ENCODE measurements around the gene ATP2C1. TPM values are rescaled to one million over a fixed set of nuclear protein-coding genes. Genes with fewer than 3 reads are reported as not detected.
"Not testable (repeated sequence)": the region's sequence is repeated elsewhere in the genome, so short reads cannot be mapped to it uniquely, and the experiment has no call there.

Gene ATP2C1, protein sequence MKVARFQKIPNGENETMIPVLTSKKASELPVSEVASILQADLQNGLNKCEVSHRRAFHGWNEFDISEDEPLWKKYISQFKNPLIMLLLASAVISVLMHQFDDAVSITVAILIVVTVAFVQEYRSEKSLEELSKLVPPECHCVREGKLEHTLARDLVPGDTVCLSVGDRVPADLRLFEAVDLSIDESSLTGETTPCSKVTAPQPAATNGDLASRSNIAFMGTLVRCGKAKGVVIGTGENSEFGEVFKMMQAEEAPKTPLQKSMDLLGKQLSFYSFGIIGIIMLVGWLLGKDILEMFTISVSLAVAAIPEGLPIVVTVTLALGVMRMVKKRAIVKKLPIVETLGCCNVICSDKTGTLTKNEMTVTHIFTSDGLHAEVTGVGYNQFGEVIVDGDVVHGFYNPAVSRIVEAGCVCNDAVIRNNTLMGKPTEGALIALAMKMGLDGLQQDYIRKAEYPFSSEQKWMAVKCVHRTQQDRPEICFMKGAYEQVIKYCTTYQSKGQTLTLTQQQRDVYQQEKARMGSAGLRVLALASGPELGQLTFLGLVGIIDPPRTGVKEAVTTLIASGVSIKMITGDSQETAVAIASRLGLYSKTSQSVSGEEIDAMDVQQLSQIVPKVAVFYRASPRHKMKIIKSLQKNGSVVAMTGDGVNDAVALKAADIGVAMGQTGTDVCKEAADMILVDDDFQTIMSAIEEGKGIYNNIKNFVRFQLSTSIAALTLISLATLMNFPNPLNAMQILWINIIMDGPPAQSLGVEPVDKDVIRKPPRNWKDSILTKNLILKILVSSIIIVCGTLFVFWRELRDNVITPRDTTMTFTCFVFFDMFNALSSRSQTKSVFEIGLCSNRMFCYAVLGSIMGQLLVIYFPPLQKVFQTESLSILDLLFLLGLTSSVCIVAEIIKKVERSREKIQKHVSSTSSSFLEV
- 10 to 100 TPM; 48.8 to 53.2 TPM for total RNA-seq

DNA sequence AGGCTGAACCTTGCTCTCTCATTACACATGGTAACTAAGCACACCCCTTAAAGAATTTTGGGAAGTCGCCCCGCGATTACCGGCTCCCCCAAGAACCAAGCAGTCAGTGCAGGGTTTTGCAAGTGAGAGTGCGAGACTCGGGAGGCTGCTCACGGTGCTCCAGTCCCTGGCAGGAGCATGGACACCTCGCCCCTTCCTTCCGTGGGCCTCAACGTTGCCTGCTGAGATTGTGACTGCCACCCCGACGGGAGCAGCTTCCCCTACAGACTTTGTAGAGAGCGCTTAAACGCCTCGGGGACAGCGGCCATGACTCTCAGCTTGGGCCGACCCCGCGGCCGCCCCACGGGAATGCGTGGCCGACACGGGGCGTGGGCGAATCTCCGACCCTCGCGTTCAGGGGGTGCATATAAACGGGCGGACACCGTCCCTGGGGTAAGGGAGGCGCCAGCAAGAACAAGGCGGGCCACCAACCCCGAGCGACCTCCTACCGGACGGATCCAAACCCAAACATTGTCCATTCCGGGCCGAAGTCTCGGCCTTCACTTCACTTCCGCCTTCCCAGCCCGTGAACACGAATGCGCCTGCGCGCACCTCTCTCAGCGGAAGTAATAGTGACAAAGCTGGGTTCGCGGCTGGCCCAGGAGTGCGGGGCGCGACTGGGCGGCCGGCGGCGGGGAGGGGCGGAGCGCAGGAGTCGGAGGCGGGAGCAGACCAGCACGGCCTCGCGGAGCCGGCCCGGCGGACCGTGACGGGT, at the start of gene ATP2C1:
TSS of gene ATP2C1 (plus strand) at position 709 of the 754 bp plus-strand sequence. CDS start 686 bp downstream, outside the sequence.
- DNase-seq, result peak; percentile 93

DNA sequence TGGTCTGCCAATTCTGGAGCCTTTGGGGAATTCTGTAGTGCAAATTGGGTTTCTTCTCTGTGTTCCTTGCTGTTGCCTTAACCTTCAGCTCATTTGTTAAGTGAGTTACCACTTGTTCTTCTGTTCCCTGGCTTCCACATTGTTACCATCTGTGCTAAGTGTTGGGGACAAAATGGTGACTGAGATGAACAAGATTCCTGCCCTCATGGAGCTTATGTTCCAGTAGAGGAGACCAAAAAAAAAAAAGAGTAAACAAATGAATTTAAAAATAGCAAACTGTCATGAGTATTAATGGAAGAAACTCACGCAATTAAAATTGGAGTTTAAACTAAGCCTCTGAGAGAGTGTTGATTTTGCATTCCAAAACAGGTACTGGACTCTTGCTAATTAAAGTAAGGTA, 49.4 kb upstream of the ATP2C1 start:
- Mint-ChIP-seq H3K27ac (no peak overlapping the region), H3K4me3 (no peak overlapping the region), H3K9me3 (no peaks in the 10 kb centered on the region), H3K27me3 (peaks cover 15% of the 10 kb centered on the region), H3K36me3 (no peaks in the 10 kb centered on the region), H3K4me1 (peaks cover 10% of the 10 kb centered on the region)
- DNase-seq, result no peak

More for the DNA sequence above, at the start of gene ATP2C1:
- Mint-ChIP-seq H3K27me3 (no peaks in the 10 kb centered on the region), H3K4me1 (peaks cover 36% of the 10 kb centered on the region), H3K9me3 (no peaks in the 10 kb centered on the region), H3K27ac (peak within 1 kb of the TSS; percentile 97), H3K36me3 (peaks cover 4% of the 10 kb centered on the region), H3K4me3 (peak within 1 kb of the TSS; percentile 94)

DNA sequence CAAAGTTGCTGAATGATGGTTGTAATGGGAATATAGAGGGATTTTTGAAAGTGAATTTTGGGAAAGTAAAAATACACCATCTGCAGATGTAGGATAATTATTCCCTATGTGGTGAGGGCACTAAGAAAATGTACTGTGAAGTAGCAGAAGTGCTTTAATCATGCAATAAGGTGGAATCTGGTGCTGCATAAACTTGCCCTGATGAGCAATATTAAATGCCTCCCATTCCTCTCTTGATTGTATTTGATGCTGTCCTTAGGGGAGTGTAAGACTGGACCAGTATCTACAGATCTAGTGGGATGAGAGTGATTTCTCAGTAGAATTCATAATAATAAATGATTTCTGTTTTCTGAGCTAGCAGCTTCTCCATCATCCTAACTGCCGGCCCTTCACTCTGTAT, 47.7 kb upstream of the ATP2C1 start:
- H3K27me3 Mint-ChIP-seq, result peaks cover 19% of the 10 kb centered on the region
- no peaks in the 10 kb centered on the region for H3K9me3 Mint-ChIP-seq
- DNase-seq, result no peak
- H3K36me3 Mint-ChIP-seq, result no peaks in the 10 kb centered on the region
- H3K4me3 Mint-ChIP-seq, result no peak overlapping the region
- H3K4me1 Mint-ChIP-seq, result peaks cover 25% of the 10 kb centered on the region
- H3K27ac Mint-ChIP-seq, result no peak overlapping the region

DNA sequence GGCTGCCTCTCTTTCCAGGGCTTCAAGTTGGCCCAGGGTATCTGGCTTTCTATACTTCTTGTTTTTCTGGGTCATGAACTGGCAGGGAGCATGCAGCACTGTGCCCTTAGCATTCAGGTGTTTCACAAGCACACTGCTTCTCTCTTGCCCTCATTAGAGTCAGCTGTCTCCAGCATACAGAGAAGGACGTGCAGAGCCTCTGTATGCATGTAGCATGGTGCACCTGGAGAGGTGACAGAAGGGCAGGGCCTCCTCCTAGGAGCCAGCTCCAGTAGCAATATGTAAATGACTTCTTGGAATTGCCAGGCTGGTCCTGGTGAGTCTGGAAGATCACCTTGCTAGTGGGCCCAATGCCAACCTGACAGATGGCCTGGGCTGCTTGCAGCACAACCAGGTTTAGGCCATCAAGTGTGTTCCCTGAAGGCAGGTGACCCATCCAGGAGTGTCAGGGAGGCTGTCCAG, 44.8 kb upstream of the ATP2C1 start:
- no peaks in the 10 kb centered on the region for H3K36me3 Mint-ChIP-seq
- H3K4me3 Mint-ChIP-seq, result no peak overlapping the region
- H3K27me3 Mint-ChIP-seq, result peaks cover 26% of the 10 kb centered on the region
- H3K9me3 Mint-ChIP-seq, result no peaks in the 10 kb centered on the region
- peak overlapping the region; percentile 68 for H3K27ac Mint-ChIP-seq
- peaks cover 40% of the 10 kb centered on the region for H3K4me1 Mint-ChIP-seq
- DNase-seq, result no peak

DNA sequence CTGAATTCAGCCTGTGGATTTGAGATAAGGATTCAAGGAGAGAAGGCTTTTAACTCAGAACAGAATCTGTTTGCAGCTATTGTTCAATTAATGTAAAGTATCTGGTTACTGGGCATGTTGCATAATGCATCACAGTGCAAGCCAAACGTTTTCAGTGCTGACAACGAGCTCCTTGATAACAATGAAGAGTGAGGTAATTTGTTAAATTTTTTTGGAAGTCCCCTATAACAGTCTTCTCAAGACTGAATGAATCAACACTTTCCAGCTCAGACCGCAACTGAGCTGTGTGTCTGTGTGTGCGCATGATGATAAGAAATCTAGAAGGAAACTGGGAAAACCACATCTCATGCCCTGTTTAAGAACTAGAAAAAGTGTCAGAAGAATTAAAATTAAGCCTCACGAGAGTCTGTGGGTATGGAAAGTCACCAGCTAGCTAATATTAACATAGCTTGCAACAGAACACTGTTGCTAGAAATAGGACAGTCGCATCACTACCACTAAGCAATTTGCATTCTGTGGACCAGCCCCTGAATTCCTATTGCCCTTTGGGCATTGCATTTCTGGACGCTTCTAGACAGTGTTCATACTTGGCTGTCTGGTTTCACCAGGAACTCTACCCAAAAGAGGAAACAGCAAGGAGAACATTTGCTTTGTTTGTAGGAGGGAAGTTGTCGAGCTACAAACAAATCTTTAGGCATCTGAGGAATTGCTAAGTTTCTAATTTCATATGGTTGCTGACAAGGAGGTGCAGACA, 43.7 kb upstream of the ATP2C1 start:
- peak overlapping the region; percentile 73 for H3K27ac Mint-ChIP-seq
- H3K36me3 Mint-ChIP-seq, result no peaks in the 10 kb centered on the region
- peak overlapping the region; percentile 69 for H3K4me3 Mint-ChIP-seq
- H3K9me3 Mint-ChIP-seq, result no peaks in the 10 kb centered on the region
- peak; percentile 60 for DNase-seq
- peaks cover 28% of the 10 kb centered on the region for H3K27me3 Mint-ChIP-seq
- peaks cover 44% of the 10 kb centered on the region for H3K4me1 Mint-ChIP-seq

DNA sequence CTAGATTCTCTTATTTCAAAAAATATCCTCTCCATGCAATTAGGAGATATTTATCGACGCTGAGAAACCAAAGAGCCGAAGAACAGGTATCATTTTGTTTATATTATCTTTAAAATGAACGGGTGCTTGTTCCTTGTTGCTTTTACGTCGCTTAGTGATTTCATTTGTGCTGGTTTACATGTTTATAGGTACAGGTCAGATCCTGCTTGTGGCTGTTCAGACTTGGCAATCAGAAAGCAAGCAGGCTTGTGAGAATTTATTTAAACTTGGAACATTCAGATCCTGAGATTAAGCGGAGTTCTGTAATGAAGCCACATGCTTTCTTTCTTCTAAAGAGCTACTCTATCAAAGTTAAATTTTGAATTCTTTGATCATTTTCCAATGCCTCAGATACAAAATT, 43.0 kb upstream of the ATP2C1 start:
- Mint-ChIP-seq H3K27me3 (peaks cover 30% of the 10 kb centered on the region), H3K4me3 (peak overlapping the region; percentile 69), H3K9me3 (no peaks in the 10 kb centered on the region), H3K4me1 (peaks cover 44% of the 10 kb centered on the region), H3K27ac (peak overlapping the region; percentile 73), H3K36me3 (no peaks in the 10 kb centered on the region)
- DNase-seq, result no peak

DNA sequence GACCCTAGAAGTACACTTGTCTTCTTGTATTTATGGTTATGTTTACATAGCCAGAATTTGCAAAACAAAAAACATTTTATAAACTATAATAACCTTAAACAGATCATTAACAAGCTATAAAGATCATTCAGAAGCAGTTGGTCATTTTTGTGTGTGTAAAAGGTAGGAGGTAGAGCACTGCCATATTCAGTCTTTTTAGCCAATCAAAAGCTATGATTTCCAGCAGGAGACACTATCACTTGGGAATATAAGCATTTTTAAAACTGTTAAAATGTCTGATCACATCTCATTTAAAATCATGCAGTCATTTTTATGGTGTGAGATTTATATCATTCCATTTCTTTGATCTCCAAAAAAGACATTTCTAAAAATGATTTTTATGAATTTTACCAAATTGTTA, 42.6 kb upstream of the ATP2C1 start:
- peak overlapping the region; percentile 73 for H3K27ac Mint-ChIP-seq
- no peaks in the 10 kb centered on the region for H3K36me3 Mint-ChIP-seq
- no peak for DNase-seq
- H3K9me3 Mint-ChIP-seq, result no peaks in the 10 kb centered on the region
- H3K4me3 Mint-ChIP-seq, result peak overlapping the region; percentile 69
- H3K27me3 Mint-ChIP-seq, result peaks cover 30% of the 10 kb centered on the region
- peaks cover 44% of the 10 kb centered on the region for H3K4me1 Mint-ChIP-seq

DNA sequence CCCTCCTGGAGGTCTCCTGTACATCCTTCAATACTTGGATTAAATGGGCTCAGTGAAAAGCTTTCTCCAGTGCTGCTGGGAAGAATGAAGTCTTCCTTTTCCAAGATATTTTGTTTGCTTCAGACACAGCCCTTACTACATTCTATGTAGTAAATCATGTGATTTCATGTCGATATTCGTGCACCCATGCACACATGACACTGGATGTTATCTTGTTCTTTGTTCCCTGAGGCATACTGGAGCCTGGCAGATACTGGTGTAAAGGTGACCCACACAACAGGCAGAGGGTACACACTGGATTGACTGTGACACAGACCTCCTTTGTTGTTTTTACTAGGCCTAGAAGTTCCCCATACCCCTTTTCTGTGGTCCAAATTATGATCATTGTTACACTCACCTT, 40.3 kb upstream of the ATP2C1 start:
- no peaks in the 10 kb centered on the region for H3K36me3 Mint-ChIP-seq
- H3K9me3 Mint-ChIP-seq, result no peaks in the 10 kb centered on the region
- H3K27ac Mint-ChIP-seq, result no peak overlapping the region
- peaks cover 45% of the 10 kb centered on the region for H3K4me1 Mint-ChIP-seq
- no peak overlapping the region for H3K4me3 Mint-ChIP-seq
- no peak for DNase-seq
- peaks cover 42% of the 10 kb centered on the region for H3K27me3 Mint-ChIP-seq

DNA sequence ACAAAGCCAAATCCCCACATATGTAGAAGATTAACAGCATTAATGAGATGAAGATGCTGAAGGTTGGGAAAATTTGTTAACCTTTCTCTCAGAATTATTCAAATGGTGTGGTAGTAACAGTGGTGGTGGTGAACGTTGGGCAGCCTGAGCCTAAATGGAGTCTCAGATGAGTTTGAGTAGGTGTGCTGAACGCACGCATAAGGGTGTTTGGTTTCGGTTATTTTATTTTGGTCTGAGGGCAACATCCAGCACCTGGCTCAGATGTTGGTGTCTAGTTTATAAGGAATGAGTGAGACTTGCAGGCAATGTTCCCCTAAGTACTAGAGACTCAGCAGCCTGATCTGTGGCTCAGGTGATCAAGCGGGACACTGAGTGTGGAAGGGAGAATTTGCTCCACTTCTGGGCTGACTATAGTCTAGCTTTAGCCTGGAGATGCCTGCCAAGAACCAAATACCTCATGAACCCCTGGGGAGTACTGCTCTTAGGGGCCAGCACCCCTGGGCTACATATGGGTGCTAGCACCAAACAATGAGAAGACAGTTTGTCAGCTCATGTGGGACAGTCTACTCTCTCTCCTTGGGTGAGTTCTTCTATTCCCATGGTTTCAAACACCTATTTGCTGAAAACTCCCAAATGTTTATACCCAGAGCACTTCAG, 39.5 kb upstream of the ATP2C1 start:
- peaks cover 38% of the 10 kb centered on the region for H3K4me1 Mint-ChIP-seq
- no peak overlapping the region for H3K4me3 Mint-ChIP-seq
- H3K27me3 Mint-ChIP-seq, result peaks cover 47% of the 10 kb centered on the region
- no peaks in the 10 kb centered on the region for H3K36me3 Mint-ChIP-seq
- H3K27ac Mint-ChIP-seq, result no peak overlapping the region
- H3K9me3 Mint-ChIP-seq, result no peaks in the 10 kb centered on the region
- DNase-seq, result no peak

DNA sequence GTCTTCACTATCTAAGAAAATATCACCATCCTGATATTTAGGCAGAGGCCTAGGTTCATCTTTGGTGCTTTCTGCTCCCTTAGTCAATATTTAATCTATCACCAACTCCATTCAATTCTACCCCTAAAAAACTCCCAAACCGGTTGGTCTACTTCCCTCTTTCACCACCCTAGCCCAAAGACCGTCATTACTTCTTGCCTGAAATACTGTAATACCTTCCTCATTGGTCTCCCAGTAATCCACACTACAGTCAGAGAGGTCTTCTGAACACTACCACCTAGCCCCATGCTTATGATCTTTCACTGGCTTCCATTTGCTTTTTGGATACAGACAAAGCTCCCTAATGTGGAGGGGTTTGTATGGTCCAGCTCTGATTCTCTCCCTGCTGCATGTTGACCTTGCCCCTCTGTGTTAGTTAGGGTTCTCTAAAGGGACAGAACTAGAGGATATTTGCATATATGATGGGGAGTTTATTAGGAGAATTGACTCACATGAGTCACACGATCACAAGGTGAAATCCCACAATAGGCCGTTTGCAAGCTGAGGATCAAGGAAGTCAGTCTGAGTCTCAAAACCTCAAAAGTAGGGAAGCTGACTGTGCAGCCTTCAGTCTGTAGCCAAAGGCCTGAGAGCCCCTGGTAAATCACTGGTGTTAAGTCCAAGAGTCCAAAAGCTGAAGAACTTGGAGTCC, 36.4 kb upstream of the ATP2C1 start:
- H3K36me3 Mint-ChIP-seq, result no peaks in the 10 kb centered on the region
- H3K4me3 Mint-ChIP-seq, result no peak overlapping the region
- peaks cover 43% of the 10 kb centered on the region for H3K27me3 Mint-ChIP-seq
- H3K9me3 Mint-ChIP-seq, result no peaks in the 10 kb centered on the region
- peaks cover 11% of the 10 kb centered on the region for H3K4me1 Mint-ChIP-seq
- no peak for DNase-seq
- H3K27ac Mint-ChIP-seq, result no peak overlapping the region

DNA sequence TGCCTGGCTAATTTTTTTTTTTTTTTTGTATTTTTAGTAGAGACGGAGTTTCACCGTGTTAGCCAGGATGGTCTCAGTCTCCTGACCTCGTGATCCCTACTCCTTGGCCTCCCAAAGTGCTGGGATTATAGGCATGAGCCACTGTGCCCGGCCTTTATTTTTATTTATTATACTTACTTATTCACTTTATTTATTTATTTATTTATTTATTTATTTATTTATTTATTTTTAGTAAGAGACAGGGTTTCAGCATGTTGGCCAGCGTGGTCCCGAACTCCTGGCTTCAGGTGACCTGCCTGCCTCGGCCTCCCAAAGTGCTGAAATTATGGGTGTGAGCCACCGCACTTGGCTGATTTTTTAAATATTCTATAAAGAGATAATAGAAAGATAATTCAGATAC, 31.8 kb upstream of the ATP2C1 start:
- DNase-seq, H3K36me3 Mint-ChIP-seq, H3K4me3 Mint-ChIP-seq, H3K27ac Mint-ChIP-seq, H3K9me3 Mint-ChIP-seq, H3K4me1 Mint-ChIP-seq: not testable (repeated sequence)
- peaks cover 24% of the 10 kb centered on the region for H3K27me3 Mint-ChIP-seq

DNA sequence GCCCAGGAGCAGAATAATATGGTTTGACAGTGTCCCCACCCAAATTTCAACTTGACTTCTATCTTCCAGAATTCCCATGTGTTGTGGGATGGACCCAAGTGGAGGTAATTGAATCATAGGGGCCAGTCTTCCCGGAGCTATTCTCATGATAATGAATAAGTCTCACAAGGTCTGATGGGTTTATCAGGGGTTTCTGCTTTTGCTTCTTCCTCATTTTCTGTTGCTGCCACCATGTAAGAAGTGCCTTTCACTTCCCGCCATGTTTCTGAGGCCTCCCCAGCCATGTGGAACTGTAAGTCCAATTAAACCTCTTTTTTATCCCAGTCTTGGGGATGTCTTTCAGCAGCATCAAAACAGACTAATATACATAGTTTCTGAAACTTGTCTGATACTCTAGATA, 28.4 kb upstream of the ATP2C1 start:
- no peak overlapping the region for H3K27ac Mint-ChIP-seq
- no peak for DNase-seq
- no peaks in the 10 kb centered on the region for H3K9me3 Mint-ChIP-seq
- no peaks in the 10 kb centered on the region for H3K36me3 Mint-ChIP-seq
- H3K4me3 Mint-ChIP-seq, result no peak overlapping the region
- H3K27me3 Mint-ChIP-seq, result peaks cover 9% of the 10 kb centered on the region
- no peaks in the 10 kb centered on the region for H3K4me1 Mint-ChIP-seq

DNA sequence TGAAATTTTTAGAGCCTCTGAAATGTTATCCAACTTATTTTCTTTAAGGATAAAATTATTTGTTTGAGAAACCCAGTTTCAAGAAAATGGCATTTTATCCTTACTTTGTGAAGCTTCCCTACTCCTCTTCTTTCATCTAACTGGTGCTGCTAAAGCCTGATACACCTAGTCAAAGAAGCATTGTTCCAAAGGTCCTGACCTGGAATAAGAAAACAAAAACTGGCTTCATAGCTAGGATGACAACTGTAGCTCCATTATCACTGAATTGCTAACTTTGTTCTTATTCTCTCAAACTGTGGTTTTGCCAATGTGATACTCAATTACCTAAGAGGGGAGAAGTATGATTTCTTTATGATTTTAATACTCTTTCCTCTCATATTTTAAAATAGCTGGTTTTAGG, 27.6 kb upstream of the ATP2C1 start:
- H3K27ac Mint-ChIP-seq, result no peak overlapping the region
- no peak overlapping the region for H3K4me3 Mint-ChIP-seq
- no peak for DNase-seq
- no peaks in the 10 kb centered on the region for H3K9me3 Mint-ChIP-seq
- no peaks in the 10 kb centered on the region for H3K36me3 Mint-ChIP-seq
- H3K27me3 Mint-ChIP-seq, result peaks cover under 1% of the 10 kb centered on the region
- H3K4me1 Mint-ChIP-seq, result peaks cover 3% of the 10 kb centered on the region
